GM19099 (cell line): ENCODE data around the gene PXYLP1.

Experiments used
- POLR2A ChIP-seq: IDR thresholded peaks from 3 replicates; pipeline ENCODE4 v1.6.1; 2011; ENCODE audit warnings: low read depth; ENCODE audit not compliant: insufficient read length; ENCODE audit errors: extremely low read depth

The PXYLP1 gene

GRCh38 chr3:141272906-141273662 is 41.5 kb downstream of the PXYLP1 start:
- no peak for TF ChIP-seq POLR2A

DNA sequence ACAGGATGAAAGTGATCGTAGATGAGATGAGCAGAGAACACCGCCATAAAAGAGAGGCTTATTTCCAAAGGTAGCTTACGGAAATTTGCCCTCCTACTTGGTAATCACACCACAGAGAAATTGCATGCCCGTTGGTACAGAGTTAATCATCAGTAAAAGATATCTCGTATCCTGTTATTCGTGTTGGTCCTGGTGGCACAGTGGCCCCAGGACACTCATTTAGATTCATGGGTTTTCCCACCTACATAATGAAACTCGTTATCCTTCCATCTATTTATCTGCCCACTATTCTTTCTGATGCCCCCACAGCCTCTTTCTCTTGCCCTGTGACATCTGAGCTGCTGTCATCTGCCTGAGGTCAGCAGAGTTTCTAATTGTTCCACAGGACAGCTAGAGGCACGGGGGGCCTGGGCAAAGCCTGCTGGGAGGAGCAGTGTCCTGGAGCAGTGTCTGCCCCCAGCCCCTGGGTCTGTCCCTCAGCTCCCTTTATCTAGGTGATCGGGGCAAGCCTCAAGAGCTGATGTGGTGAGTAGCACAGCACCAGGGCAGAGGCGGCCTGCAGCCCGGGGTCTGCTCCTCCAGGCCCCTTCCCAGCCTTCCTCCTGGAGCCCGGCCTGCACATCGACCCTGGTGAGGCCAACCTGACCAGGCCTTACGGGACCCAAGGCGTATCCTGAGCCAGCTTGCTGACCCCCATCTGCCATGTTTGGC is 42.2 kb downstream of the PXYLP1 start:
- no peak for TF ChIP-seq POLR2A

DNA sequence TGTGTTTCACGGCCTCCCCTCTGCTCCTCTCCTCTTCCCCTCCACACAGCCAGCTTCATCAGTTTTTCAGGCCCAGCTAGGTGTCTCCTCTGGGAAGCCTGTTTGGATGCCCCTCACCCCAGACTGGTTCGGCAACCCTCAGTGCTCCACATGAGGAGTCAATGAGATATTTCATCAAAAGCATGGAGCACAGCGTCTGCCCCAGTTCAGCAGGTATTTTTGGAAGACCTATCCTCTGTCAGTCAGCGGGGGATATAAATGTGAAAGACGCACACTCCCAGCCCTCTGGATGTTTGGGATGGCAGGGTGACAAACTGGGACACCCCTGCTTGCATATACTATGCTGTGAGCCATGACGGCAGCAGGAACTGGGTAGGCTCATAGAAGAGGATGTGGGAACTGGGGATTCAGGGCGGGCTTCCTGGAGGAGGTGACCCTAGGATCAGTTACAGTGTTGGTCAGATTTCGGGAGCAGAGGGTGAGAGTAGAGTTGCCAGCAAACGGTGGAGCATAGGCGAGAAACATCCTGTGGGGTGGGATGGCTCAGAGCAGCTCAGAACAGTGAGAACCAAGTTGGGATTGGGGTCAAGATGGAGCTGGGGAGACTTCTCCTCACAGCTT is 42.9 kb downstream of the PXYLP1 start:
- TF ChIP-seq POLR2A: no peak

- TF ChIP-seq POLR2A: no peak
Observed at GRCh38 chr3:141275032-141275422, 43.4 kb downstream of the PXYLP1 start.

DNA sequence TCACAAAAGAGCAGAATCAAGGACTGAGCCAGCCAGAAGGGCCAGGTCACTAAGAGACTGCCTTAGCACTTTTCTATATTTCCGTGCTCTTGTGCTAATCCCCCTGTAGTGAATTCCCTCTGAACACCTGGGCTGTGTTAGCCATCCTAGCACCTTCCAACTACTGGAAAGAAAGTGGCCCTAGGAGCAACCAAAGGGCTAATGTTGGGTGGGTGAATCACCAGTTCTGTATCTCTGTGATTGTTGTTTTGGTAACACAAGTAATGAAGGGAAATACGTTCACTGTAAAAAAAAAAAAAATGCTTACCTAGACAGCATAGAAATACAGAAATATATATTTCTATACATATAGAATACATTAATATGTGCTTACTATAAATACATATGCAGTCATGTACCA is 43.9 kb downstream of the PXYLP1 start:
- TF ChIP-seq POLR2A: no peak

GRCh38 chr3:141275973-141276372 is 44.3 kb downstream of the PXYLP1 start:
- TF ChIP-seq POLR2A: no peak

GRCh38 chr3:141276398-141276797 is 44.8 kb downstream of the PXYLP1 start:
- no peak for TF ChIP-seq POLR2A

GRCh38 chr3:141277451-141277850 is 45.8 kb downstream of the PXYLP1 start:
- no peak for TF ChIP-seq POLR2A

DNA sequence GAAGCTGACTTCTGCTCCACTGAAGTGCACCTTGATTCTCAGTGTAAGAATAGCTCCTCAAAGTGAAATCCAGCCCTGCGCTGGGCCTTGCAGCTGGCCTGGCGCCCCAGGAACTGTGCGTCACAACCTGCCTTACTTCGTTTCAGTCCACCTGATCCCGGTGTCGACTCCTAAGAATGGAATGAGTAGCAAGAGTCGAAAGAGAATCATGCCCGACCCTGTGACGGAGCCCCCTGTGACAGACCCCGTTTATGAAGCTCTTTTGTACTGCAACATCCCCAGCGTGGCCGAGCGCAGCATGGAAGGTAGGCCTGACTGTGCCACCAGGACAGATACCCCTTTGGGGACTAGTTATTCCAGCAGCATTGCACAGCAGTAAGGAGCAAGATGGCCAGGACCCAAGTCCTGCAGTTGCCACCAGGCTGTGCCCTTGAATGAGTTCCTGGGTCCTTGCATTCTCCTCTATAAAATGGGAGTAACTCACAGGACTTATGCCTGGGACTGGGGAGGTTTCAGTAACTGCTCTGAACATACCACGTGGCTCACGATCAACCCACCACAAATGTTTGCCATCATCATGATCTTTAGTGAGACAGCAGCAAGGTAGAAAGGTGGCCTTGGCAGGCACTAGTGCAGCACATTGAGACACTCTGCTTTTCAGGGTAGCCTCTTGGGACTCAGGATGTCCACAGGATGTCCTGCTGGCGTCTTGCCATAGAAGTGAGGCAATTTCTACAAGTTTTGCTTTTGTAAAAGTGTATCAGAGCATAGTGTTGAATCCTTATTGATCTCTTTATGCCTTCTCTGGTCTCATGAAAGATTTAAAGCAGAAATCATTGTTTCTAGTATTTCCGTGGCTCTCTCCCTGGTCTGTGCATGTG is 46.8 kb downstream of the PXYLP1 start:
- no peak for TF ChIP-seq POLR2A

- TF ChIP-seq POLR2A: no peak
Observed at GRCh38 chr3:141279077-141279967, 47.7 kb downstream of the PXYLP1 start.

- TF ChIP-seq POLR2A: no peak
Observed at GRCh38 chr3:141280086-141280485, 48.5 kb downstream of the PXYLP1 start.

DNA sequence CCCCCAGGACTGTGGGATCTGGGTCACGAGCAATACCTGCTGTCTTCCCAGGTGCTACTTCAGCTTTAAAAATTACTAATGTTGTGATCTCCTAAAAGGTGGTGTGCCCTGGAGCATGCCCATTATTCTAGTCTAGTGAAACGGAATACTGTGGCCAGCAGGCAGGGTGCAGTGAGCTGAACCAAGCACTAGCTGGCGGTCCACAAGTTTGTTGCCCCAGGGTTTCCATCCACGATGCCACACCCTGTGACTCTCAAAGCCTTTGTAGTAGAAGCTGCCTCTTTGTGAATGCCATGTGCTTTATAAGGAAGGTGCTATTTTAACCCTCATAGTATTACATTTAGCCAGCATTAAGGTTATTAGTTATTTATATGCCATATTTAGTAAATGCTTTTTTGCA is 49.1 kb downstream of the PXYLP1 start:
- TF ChIP-seq POLR2A: no peak

DNA sequence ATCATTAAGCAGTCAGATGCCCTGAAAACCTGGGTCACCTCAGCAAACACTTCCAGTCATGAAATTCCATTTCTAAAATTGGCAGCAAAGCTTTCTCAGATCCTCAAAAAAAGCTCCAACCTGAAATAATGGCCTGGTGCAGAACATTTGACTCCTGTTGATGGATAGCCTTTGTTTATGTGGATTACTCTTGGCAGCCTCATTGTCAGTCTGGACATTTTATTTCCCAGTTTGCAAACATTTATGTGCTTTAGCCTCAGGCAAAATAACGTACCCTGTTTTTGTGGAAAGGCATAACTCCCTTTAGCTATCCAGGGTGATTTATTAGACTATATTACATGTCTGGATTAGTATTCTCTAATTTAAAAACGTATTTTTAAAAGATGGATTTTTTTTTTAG is 53.9 kb downstream of the PXYLP1 start:
- TF ChIP-seq POLR2A: no peak

- no peak for TF ChIP-seq POLR2A
Observed at GRCh38 chr3:141286856-141287255, 55.2 kb downstream of the PXYLP1 start.
